ENCODE measurements around the gene TM4SF20. TPM values are rescaled to one million over a fixed set of nuclear protein-coding genes. Genes with fewer than 3 reads are reported as not detected.

Gene TM4SF20
- total and polyA plus RNA-seq, 8 donors: 2.8 TPM; not detected in 7

DNA sequence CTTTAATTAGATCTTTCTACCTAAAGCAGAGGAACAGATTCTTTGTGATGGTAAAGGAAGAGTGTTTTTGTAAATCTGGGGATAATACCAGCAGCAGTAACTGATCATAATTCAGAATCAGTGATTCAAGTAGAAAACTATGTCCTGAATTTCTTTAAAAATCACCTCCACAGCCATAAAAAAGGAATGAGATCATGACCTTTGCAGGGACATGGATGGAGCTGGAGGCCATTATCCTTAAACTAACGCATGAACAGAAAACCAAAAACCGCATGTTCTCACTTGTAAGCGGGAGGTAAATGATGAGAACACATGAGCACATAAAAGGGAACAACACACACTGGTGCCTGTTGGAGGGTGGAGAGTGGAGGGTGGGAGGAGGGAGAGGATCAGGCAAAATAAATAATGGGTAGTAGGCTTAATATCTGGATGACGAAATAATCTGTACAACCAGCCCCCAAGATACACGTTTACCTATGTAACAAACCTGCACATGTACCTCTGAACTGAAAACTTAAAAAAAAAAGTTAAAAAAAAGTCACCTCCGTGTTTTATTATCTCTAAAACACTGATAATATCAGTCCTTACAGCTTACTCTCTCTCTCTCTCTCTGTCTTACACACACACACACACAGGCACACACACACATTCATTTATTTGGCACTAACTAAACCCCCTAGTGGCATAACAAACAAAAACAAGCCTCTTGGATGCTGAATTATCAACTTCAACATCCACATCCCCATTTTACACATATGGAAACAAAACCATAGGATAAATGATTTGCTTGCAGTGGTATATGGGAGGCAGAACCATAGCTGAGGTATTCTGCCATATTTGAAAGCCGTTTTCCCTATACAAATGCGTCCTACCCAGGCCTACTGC lies 1.4 kb downstream of the TM4SF20 start:
- no peaks in the 10 kb centered on the region for H3K36me3 ChIP-seq
- H3K4me3 ChIP-seq: no peak overlapping the region
- H3K27me3 ChIP-seq: peaks cover 0 to 11% (median 0%) of the 10 kb centered on the region in 3 donors
- no peaks in the 10 kb centered on the region for H3K4me1 ChIP-seq
- DNase-seq: no peak
- H3K9me3 ChIP-seq: no peaks in the 10 kb centered on the region
- TF ChIP-seq EP300 (IDR thresholded peaks at IDR 0.05) (no peak), POLR2AphosphoS5 (IDR thresholded peaks at IDR 0.05) (no peak), POLR2A (IDR thresholded peaks at IDR 0.05) (no peak)
- TF ChIP-seq, protein P1, sequence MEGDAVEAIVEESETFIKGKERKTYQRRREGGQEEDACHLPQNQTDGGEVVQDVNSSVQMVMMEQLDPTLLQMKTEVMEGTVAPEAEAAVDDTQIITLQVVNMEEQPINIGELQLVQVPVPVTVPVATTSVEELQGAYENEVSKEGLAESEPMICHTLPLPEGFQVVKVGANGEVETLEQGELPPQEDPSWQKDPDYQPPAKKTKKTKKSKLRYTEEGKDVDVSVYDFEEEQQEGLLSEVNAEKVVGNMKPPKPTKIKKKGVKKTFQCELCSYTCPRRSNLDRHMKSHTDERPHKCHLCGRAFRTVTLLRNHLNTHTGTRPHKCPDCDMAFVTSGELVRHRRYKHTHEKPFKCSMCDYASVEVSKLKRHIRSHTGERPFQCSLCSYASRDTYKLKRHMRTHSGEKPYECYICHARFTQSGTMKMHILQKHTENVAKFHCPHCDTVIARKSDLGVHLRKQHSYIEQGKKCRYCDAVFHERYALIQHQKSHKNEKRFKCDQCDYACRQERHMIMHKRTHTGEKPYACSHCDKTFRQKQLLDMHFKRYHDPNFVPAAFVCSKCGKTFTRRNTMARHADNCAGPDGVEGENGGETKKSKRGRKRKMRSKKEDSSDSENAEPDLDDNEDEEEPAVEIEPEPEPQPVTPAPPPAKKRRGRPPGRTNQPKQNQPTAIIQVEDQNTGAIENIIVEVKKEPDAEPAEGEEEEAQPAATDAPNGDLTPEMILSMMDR (IDR thresholded peaks at IDR 0.05): no peak
- intact Hi-C loops (cut with DNase I; ENCODE audit: low total_unique reads): no loop called here
- H3K27ac ChIP-seq: no peak overlapping the region
- WGBS, 5 donors: 61 to 70% (median 66%) methylated on average over 8 of the region's 8 CpGs

DNA sequence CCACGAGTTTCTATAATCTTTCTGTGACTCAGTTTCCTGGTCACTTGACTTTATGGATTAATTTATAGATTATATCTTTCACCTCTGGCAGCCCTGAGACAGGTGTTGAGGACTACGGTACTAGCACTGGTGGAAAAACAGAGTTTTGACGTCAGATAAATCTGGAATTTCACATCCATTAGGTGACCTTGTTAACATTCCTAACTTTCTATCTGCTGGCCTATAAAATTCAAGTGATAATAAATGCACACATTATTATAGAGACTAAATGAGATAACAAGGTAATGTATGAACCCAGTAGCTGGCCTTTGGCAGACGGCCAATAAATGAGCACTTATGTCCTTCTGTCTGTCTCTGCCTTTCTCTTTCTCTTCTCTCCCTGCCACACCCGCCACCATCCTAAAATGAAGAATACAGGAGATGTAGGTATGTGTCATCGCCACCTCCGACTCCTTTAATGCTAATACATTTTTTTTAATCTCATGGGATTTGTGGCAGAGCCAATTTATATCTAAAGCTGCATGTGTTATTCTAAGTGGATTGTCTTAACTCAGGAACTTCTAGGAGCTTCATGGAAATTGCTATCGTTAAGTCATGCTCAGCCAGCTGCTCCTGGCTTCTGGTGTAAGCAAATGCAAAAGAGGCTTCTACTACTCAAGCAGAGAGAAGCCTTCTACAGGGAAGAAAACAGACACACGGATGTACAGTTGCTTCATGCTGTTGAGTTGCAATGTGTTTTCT lies 2.3 kb downstream of the TM4SF20 start:
- WGBS, 5 donors: 53 to 65% (median 56%) methylated on average over 9 of the region's 9 CpGs
- no peak overlapping the region for H3K4me3 ChIP-seq

DNA sequence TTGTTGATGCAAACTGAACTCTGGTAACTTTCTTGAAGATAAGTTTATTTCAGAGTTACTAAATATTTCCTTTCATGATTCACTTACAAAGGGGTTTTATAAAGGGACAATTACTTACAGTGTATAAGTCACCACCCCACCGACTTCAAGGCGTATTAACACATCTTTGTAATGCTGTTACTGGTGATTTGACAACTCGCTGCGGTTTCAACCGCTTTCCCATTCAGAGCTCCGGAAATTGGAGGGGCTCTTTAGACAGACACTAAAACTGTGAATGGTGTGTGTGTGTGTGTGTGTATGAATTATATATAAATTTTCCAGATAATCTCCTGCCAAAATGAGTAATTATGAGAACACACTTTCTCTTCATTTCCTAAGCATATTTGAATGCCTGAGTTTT lies 4.9 kb downstream of the TM4SF20 start:
- H3K4me3 ChIP-seq: no peak overlapping the region
- WGBS, 5 donors: 66 to 82% (median 77%) methylated on average over 6 of the region's 6 CpGs
- H3K27me3 ChIP-seq: no peaks in the 10 kb centered on the region
- no peaks in the 10 kb centered on the region for H3K4me1 ChIP-seq
- no peak overlapping the region for H3K27ac ChIP-seq
- TF ChIP-seq, protein P1 (IDR thresholded peaks at IDR 0.05): no peak
- TF ChIP-seq POLR2AphosphoS5 (IDR thresholded peaks at IDR 0.05) (no peak), EP300 (IDR thresholded peaks at IDR 0.05) (no peak), POLR2A (IDR thresholded peaks at IDR 0.05) (no peak)
- no peak for DNase-seq
- H3K9me3 ChIP-seq: no peaks in the 10 kb centered on the region
- intact Hi-C loops (cut with DNase I; ENCODE audit: low total_unique reads): no loop called here
- no peaks in the 10 kb centered on the region for H3K36me3 ChIP-seq

More for the DNA sequence above, 2.3 kb downstream of the TM4SF20 start:
- TF ChIP-seq POLR2A (IDR thresholded peaks at IDR 0.05) (no peak), POLR2AphosphoS5 (IDR thresholded peaks at IDR 0.05) (no peak), EP300 (IDR thresholded peaks at IDR 0.05) (no peak)
- TF ChIP-seq, protein P1 (IDR thresholded peaks at IDR 0.05): no peak
- Histone ChIP-seq H3K4me1 (no peaks in the 10 kb centered on the region), H3K9me3 (no peaks in the 10 kb centered on the region), H3K27ac (no peak overlapping the region), H3K27me3 (peaks cover 0 to 11% (median 0%) of the 10 kb centered on the region in 3 donors), H3K36me3 (no peaks in the 10 kb centered on the region)
- peak in 1 of 2 donors; percentile 30 for DNase-seq
- intact Hi-C loops (cut with DNase I; ENCODE audit: low total_unique reads): no loop called here

DNA sequence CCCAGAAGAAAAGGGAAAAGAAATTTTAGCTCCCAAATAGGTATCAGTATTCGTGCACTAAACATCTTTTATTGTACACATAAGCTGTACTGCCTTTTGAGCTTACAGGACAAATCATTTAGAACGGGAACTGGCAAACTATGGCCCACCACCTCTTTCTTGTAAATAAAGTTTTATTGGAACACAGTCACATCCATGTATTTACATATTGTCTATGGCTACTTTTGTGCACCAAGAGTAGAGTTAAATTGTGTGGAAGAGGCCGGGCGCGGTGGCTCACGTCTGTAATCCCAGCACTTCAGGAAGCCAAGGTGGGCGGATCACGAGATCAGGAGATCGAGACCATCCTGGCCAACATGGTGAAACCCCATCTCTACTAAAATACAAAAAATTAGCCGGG lies 5.7 kb downstream of the TM4SF20 start:
- Histone ChIP-seq H3K36me3 (no peaks in the 10 kb centered on the region), H3K4me3 (no peak overlapping the region), H3K27me3 (no peaks in the 10 kb centered on the region), H3K27ac (no peak overlapping the region), H3K4me1 (no peaks in the 10 kb centered on the region), H3K9me3 (no peaks in the 10 kb centered on the region)
- intact Hi-C loops (cut with DNase I; ENCODE audit: low total_unique reads): no loop called here
- no peak for DNase-seq
- TF ChIP-seq POLR2AphosphoS5 (IDR thresholded peaks at IDR 0.05) (no peak), POLR2A (IDR thresholded peaks at IDR 0.05) (no peak), EP300 (IDR thresholded peaks at IDR 0.05) (no peak)
- TF ChIP-seq, protein P1 (IDR thresholded peaks at IDR 0.05): no peak
- 90 to 92% (median 91%) methylated on average over 10 of the region's 10 CpGs for WGBS, 5 donors

Measured in stomach (tissue), 9 donors.